Eye (tissue), 1 donor: ENCODE data around the gene CAPN9.
"Not testable (repeated sequence)": the region's sequence is repeated elsewhere in the genome, so short reads cannot be mapped to it uniquely, and the experiment has no call there.

ENCODE experiments used
- DNase-seq: peaks from one replicate; pipeline ENCODE4 v3.0.0-alpha.2; 2015

CAPN9 gene, protein sequence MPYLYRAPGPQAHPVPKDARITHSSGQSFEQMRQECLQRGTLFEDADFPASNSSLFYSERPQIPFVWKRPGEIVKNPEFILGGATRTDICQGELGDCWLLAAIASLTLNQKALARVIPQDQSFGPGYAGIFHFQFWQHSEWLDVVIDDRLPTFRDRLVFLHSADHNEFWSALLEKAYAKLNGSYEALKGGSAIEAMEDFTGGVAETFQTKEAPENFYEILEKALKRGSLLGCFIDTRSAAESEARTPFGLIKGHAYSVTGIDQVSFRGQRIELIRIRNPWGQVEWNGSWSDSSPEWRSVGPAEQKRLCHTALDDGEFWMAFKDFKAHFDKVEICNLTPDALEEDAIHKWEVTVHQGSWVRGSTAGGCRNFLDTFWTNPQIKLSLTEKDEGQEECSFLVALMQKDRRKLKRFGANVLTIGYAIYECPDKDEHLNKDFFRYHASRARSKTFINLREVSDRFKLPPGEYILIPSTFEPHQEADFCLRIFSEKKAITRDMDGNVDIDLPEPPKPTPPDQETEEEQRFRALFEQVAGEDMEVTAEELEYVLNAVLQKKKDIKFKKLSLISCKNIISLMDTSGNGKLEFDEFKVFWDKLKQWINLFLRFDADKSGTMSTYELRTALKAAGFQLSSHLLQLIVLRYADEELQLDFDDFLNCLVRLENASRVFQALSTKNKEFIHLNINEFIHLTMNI

GRCh38 chr1:230747127-230747730, at the start of gene CAPN9:
Gene CAPN9, plus strand, starts transcription at chr1:230747388. Its CDS starts 109 bp downstream, at chr1:230747497.
- no peak for DNase-seq

DNA sequence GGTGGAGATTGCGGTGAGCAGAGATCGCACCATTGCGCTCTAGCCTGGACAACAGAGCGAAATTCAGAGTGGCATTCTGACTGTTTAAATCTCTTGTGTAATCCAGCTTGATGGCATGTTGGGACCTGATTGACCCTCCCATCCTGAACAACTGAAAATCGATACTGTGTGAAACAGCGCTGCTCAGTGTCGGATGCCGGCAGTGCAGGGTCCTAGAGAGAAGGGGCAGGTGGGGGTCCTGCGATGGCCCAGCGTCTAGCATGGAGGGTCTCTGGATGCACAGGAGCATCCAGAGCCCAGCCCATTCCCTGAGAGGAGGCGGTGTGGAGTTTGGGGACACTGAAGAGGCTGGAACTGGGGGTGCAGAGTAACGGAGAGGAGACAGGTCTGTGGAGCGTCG, 49.1 kb upstream of the CAPN9 start:
- DNase-seq = no peak

- DNase-seq = not testable (repeated sequence)
Measured at GRCh38 chr1:230698964-230699363, 48.2 kb upstream of the CAPN9 start.

DNA sequence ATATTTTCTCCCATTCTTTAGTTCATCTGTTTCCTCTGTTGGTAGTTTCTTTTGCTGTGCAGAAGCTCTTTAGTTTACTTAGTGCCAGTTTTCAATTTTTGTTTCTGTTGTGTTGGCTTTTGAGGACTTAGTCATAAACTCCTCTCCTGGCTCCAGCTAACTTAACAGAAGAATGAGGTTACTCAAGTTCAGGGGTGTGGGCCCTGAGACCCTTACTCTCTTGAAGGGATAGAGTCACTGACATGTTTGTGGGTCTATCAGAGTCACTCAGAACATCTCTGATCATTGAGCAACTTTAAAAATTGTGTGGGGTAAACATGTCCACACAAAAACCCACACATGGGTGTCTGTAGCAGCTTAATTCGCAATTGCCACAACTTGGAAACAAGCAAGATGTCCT, 47.5 kb upstream of the CAPN9 start:
- no peak for DNase-seq

DNA sequence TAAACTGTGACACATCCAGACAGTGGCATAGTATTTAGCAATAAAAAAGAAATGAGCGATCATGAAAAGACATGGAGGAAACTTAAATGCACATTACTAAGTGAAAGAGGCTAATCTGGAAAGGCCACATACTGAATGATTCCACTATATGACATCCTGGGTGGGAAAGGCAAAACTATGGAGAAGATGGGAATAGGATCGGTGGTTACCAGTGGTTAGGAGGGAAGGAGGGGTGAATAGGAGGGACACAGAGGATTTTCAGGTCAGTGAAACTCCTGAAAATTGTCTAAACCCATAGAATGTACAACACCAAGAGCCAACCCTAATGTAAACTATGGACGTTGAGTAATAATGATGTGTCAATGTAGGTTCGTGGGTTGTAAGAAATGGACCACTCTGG, 47.1 kb upstream of the CAPN9 start:
- no peak for DNase-seq

DNA sequence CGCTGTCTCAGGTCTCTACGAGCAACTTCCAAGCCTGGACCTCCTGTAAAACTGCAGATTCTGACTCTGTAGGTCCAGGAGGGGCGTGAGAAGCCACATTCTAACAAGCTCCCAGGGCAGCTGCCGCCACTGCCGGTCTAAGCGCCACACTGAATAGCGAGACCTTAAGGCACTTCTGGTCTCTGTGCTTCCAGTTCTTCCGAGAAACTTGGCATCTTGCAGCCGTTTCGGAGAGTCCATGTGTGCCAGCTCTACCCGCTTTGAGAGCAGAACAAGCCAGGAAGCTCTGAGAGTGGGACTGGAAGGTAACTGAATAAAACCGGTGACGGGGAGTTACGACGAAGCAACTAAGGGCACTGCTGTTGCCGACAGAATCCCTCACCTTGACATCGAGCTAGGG, 45.8 kb upstream of the CAPN9 start:
- no peak for DNase-seq

DNA sequence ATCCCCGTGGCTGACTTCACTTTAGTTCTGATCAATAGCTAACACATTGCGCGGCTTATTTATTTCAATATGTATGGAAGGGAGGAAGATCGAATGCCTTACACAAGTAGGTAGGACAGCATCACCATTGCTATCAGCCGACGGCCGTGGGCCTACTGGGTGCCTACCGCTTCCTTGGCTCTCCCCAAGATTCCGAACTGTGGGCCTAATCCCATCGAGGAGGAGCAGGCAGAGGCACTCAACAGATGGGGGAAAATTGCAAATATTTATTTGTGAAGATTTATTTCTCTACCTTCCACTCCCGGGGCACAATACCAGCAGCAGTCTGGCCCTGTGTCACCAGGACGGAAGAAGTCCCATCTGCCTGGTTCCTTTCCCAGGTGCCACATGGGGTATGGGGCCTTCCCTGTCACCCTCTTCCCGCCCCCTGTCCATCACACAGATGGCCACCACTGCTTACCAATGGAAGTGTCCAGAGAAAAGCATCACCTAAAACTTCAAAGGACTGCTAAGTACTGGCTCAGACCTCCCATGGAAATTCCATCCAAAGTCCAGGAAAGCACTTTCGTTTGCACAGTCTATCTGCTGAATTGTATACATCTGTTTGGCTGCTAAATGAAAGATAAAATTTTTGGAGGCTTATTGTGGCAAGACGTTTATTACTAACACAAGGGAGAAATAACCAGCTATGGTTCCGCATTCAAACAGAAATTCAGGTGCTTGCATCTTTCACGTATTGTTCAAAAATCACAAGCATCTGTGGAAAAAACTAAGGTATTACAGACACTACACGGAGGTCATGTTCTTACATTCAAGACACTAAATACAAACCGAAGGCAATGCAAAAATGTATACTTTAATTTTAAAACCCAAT, 45.1 kb upstream of the CAPN9 start:
- no peak for DNase-seq

GRCh38 chr1:230702934-230703678, 44.1 kb upstream of the CAPN9 start:
- DNase-seq = peak; percentile 30

DNA sequence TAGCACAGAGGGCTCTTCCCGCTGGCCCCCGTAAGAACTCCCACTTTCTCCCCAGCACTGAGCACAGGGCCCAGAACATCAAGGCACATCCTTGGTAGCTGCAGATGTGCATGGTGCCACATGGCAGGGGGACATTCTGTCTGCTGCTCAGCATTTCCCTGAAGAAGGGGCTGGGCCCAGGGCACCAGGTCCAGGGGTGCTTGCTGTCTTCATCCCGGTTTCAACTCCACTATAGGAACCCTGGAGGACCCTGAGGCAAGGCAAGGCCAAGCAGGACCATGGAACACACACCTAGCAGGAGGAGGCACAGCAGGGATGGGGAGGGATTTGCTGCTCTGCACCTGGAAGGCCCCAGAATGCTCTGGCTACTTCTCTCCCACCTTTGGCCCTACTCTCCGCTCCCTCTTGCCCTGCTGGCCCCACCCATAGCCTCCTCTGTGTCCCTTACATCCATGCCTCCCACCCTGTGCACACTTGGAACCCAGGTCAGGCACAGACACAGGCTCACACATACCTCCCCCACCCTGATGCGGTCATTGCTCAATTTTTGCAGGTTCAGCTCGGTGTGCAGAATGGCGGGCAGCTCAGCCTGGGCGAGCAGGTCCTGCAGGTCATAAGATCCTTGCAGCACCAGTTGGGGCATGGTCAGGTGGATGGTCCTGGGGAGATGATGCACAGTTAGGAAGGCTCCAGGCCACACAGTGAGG, 43.4 kb upstream of the CAPN9 start:
- no peak for DNase-seq

GRCh38 chr1:230704830-230705229, 42.4 kb upstream of the CAPN9 start:
- no peak for DNase-seq

- no peak for DNase-seq
Measured at GRCh38 chr1:230705289-230706019, 41.7 kb upstream of the CAPN9 start.

- DNase-seq = no peak
Measured at GRCh38 chr1:230706020-230706699, 41.0 kb upstream of the CAPN9 start.

- no peak for DNase-seq
Measured at GRCh38 chr1:230706887-230707731, 40.1 kb upstream of the CAPN9 start.

DNA sequence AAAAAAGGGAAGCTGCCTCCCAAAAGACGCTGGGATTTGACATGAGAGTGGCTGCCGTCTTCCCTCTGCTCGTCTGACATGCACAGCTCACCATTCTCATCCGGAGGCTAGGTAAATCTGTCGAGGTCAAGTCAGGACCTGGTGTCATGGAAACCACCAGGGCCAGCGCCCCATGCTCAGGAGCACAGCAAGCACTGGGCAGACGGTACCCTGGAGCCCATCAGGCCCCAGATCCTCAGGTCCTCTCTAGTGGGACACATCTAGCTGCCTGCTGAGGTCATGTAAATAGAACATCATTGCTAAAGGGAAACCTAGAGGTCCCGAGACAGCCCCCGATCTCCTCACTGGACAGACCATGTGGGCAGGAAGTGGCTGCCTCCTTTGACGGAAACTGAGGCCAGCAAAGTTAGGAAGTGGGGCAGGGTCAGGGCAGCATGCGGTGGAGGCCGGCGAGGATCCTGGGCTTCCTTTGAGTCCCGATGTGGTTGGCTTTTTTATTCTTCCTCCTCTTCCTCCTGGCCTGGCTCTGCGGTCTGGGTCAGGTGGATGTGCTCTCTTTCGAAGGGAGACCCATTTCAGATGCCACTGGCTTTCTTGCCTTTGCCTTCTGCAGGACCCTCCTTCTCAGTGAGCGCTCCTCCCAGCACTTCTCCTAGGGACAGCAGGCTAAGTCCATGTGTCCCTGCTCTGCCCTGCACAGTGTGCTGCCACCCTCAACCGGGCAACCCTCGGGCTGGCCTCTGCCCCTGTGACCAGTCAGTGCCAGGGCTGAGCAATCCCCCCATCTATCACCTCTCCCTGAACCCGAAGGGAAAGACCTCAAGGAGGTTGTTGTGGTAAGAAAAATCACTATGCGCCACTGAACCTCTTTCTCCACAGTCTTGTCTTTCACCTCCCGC, 39.2 kb upstream of the CAPN9 start:
- no peak for DNase-seq

DNA sequence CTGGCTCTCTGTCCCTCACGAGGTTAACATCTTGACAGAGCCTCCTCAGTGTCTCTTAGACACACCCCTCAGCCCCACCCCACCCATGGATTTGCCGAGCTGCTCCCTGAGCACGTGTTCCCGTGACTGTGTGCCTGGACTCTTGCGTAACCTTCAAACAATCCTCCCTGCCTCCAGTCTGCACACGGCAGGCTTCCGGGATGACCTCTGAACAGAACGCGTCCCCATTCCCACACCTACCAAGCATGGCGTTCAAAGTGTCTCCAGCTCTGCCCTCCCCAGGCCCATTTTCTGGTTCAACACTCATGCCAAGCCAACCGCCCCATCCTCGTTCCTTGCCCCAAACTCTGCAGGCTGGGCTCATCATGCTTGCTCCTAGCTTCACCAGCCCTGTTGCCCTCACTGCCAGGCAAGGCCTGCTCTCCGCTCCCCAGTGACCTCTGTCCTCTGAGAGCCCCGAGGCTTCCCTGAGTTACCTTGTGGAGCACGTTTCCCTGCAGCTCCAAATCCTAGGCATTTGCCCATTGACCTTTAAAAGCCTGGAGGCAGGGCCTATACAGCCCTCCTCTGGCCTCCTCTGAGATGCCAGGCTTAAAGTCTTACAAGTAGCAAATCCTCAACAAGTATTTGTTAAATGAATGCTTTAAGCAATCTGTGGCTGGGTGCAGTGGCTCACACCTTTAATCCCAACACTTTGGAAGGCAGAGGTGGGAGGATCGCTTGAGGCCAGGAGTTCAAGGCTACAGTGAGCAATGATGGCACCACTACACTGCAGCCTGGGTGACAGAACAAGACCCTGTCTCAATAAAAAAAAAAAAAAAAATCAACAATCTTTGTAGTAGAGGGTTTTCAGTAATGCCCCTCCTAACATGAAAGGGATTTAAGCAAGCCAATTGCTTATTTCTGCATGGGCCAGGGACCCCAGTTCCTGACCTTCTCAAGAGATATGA, 38.3 kb upstream of the CAPN9 start:
- no peak for DNase-seq

DNA sequence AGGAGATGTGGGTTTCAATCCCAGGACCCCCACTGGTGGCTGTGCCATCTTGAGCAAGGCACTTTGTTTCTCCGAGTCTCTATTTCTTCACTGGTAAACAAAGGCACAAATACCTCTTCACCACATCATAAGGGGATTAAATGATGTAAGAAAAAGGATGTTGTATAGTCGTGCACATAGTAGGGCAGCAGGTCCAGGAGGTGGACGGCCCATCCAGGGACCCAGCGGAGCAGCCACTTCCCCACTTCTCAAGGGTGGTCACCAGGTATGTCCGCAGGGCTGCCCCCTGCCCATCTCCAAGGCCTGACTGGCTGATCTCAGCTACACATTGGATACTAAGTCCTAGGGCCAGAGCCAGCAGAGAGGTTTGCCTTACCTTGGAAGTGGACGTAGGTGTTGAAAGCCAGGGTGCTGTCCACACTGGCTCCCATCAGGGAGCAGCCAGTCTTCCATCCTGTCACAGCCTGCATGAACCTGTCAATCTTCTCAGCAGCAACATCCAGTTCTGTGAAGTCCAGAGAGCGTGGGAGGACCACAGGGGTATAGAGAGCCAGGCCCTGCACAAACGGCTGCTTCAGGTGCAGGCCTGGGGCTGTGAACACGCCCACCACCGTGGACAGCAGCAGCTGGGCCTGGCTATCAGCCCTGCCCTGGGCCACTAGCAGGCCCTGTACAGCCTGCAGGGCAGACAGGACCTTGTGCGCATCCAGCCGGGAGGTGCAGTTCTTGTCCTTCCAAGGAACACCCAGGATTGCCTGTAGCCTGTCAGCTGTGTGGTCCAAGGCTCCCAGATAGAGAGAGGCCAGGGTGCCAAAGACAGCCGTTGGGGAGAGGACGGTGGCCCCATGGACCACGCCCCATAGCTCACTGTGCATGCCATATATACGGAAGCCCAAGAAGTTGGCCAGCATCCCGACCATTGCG, 37.3 kb upstream of the CAPN9 start:
- no peak for DNase-seq
